Measurements from ENCODE around the gene GSTM3.

GRCh38 chr1:109721971-109722370 lies 18.9 kb downstream of the GSTM3 start:
- TF ChIP-seq CHD1 (IDR thresholded peaks at IDR 0.05; ENCODE audit: low read depth, low read length) (no peak), SREBF2 (IDR thresholded peaks at IDR 0.05; ENCODE audit: low read length) (no peak), NRF1 (conservative IDR thresholded peaks at IDR 0.05; ENCODE audit: low read depth, low read length) (no peak), ZBTB4 (CRISPR knock-in tag; IDR thresholded peaks at IDR 0.05) (no peak), DPF2 (IDR thresholded peaks at IDR 0.05) (no peak), NFYB (IDR thresholded peaks at IDR 0.05; ENCODE audit: insufficient read depth, low read depth, low read length) (no peak), CHD2 (IDR thresholded peaks at IDR 0.05; ENCODE audit: borderline replicate concordance, low read depth, low read length) (no peak), YY1 (IDR thresholded peaks at IDR 0.05; ENCODE audit: low read depth, low read length) (no peak), REST (IDR thresholded peaks at IDR 0.05; ENCODE audit: low read depth, low read length) (no peak)
- TF ChIP-seq, protein P1, sequence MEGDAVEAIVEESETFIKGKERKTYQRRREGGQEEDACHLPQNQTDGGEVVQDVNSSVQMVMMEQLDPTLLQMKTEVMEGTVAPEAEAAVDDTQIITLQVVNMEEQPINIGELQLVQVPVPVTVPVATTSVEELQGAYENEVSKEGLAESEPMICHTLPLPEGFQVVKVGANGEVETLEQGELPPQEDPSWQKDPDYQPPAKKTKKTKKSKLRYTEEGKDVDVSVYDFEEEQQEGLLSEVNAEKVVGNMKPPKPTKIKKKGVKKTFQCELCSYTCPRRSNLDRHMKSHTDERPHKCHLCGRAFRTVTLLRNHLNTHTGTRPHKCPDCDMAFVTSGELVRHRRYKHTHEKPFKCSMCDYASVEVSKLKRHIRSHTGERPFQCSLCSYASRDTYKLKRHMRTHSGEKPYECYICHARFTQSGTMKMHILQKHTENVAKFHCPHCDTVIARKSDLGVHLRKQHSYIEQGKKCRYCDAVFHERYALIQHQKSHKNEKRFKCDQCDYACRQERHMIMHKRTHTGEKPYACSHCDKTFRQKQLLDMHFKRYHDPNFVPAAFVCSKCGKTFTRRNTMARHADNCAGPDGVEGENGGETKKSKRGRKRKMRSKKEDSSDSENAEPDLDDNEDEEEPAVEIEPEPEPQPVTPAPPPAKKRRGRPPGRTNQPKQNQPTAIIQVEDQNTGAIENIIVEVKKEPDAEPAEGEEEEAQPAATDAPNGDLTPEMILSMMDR (IDR thresholded peaks at IDR 0.05 in 2 of 3, conservative IDR thresholded peaks at IDR 0.05 in 1 of 3; ENCODE audit: control insufficient read depth in 2 of 3, extremely low read depth in 1 of 3, insufficient read depth in 1 of 3, low read depth in 3 of 3, low read length in 3 of 3) = no peak
- TF ChIP-seq, protein P2, sequence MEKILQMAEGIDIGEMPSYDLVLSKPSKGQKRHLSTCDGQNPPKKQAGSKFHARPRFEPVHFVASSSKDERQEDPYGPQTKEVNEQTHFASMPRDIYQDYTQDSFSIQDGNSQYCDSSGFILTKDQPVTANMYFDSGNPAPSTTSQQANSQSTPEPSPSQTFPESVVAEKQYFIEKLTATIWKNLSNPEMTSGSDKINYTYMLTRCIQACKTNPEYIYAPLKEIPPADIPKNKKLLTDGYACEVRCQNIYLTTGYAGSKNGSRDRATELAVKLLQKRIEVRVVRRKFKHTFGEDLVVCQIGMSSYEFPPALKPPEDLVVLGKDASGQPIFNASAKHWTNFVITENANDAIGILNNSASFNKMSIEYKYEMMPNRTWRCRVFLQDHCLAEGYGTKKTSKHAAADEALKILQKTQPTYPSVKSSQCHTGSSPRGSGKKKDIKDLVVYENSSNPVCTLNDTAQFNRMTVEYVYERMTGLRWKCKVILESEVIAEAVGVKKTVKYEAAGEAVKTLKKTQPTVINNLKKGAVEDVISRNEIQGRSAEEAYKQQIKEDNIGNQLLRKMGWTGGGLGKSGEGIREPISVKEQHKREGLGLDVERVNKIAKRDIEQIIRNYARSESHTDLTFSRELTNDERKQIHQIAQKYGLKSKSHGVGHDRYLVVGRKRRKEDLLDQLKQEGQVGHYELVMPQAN (conservative IDR thresholded peaks at IDR 0.05) = no peak

All from GM12878 (cell line).